ENCODE measurements around the gene TLNRD1.
"Not testable (repeated sequence)": the region's sequence is repeated elsewhere in the genome, so short reads cannot be mapped to it uniquely, and the experiment has no call there.

- not testable (repeated sequence) for TF ChIP-seq POLR2AphosphoS5, CTCF (IDR thresholded peaks at IDR 0.05)
Observed at GRCh38 chr15:80955571-80956452, 44.9 kb upstream of the TLNRD1 start.
